A549 (cell line): Measurements from ENCODE around the gene MARCKSL1. TPM values are rescaled to one million over a fixed set of nuclear protein-coding genes. Genes with fewer than 3 reads are reported as not detected.

ENCODE experiments used
- ATAC-seq, 2 experiments: fragments of 200-7000 bp in 1 of 2; fragments of >200 bp in 1 of 2; cut with Nextera tagmentation in 1 of 2; cut with Tn5 transposase in 1 of 2; 3 replicates each; pipeline versions ENCODE4 v1.8.0 to v1.9.1; 2018 to 2020; ENCODE audit warnings: mild to moderate bottlenecking in 1 of 2, moderate library complexity in 1 of 2
- CTCF ChIA-PET: fragments of 300-600 bp; sonication (Branson Sonifier 250); formaldehyde crosslinking; extraction: SDS; loops from one replicate; lab custom pipeline; 2021; ENCODE audit warnings: antibody characterized with exemption, inconsistent platforms; lab: Yijun Ruan, JAX
- POLR2A ChIA-PET: fragments of 350-600 bp; formaldehyde crosslinking; extraction: SDS; loops from one replicate; lab custom pipeline; 2021; ENCODE audit warnings: antibody characterized with exemption, inconsistent platforms; lab: Yijun Ruan, JAX
- DNase-seq, 2 experiments: peaks; one replicate each; pipeline versions ENCODE4 v3.0.0 to v3.0.0-alpha.2; 2011 to 2016; ENCODE audit warnings: low read depth in 1 of 2, low spot score in 1 of 2
- FAIRE-seq: peaks from 2 replicates; lab custom pipeline; 2011; peaks lifted over from hg19 to GRCh38; lab: Jason Lieb, UNC
- H3K27ac ChIP-seq, 2 experiments: fragments of >200 bp; sonication (Bioruptor Twin); formaldehyde crosslinking; 3 replicates each; pipeline ENCODE4 v1.5.1; 2016 to 2017
- H3K4me1 ChIP-seq: fragments of >200 bp; sonication (Bioruptor Twin); formaldehyde crosslinking; 3 replicates; pipeline ENCODE4 v1.6.1; 2016
- H3K4me2 ChIP-seq: fragments of >200 bp; sonication (Bioruptor Twin); formaldehyde crosslinking; 3 replicates; pipeline ENCODE4 v1.6.1; 2016
- H3K4me3 ChIP-seq: fragments of >200 bp; sonication (Bioruptor Twin); formaldehyde crosslinking; 3 replicates; pipeline ENCODE4 v1.5.1; 2016
- H3K9me3 ChIP-seq: fragments of >200 bp; sonication (Bioruptor Twin); formaldehyde crosslinking; 3 replicates; pipeline ENCODE4 v1.6.1; 2016
- CHD2 ChIP-seq: fragments of 150-350 bp; IDR thresholded peaks from 2 replicates; pipeline ENCODE4 v1.6.1; 2014; ENCODE audit warnings: low read length; ENCODE audit not compliant: partially characterized antibody
- CHD4 ChIP-seq: fragments of 200-600 bp; sonication (generic); IDR thresholded peaks from 2 replicates; pipeline ENCODE4 v1.6.1; 2016; ENCODE audit warnings: antibody characterized with exemption, mild to moderate bottlenecking, borderline replicate concordance
- CTCF ChIP-seq: fragments of >200 bp; sonication (Bioruptor Twin); formaldehyde crosslinking; IDR thresholded peaks from 3 replicates; pipeline ENCODE4 v1.5.1; 2016
- EHMT2 ChIP-seq: fragments of 200-600 bp; sonication (generic); IDR thresholded peaks from 2 replicates; pipeline ENCODE4 v1.6.1; 2016; ENCODE audit warnings: antibody characterized with exemption, low read depth, mild to moderate bottlenecking, moderate library complexity
- ELK1 ChIP-seq: fragments of 150-350 bp; IDR thresholded peaks from 2 replicates; pipeline ENCODE4 v1.6.1; 2014; ENCODE audit warnings: low read depth, mild to moderate bottlenecking, low read length
- FOXS1 ChIP-seq: fragments of 250-450 bp; sonication (Bioruptor Pico); IDR thresholded peaks from 2 replicates; pipeline ENCODE4 v1.5.0; 2020; ENCODE audit warnings: mild to moderate bottlenecking, moderate library complexity
- GATA3 ChIP-seq: IDR thresholded peaks from 2 replicates; pipeline ENCODE4 v1.6.1; 2012; ENCODE audit warnings: borderline replicate concordance
- HMGXB4 ChIP-seq: fragments of 250-450 bp; sonication (Bioruptor Pico); IDR thresholded peaks from 2 replicates; pipeline ENCODE4 v1.5.0; 2021; ENCODE audit warnings: mild to moderate bottlenecking, moderate library complexity, borderline replicate concordance
- HOXB5 ChIP-seq: fragments of 250-450 bp; sonication (Bioruptor Pico); IDR thresholded peaks from 2 replicates; pipeline ENCODE4 v1.5.0; 2020; ENCODE audit warnings: mild to moderate bottlenecking, moderate library complexity
- JUNB ChIP-seq: fragments of >200 bp; sonication (Bioruptor Twin); formaldehyde crosslinking; IDR thresholded peaks from 2 replicates; pipeline ENCODE4 v1.6.1; 2016
- KDM5A ChIP-seq: fragments of 200-600 bp; sonication (generic); IDR thresholded peaks from 2 replicates; pipeline ENCODE4 v1.6.1; 2016; ENCODE audit warnings: antibody characterized with exemption, mild to moderate bottlenecking
- MAFK ChIP-seq: fragments of 450-650 bp; IDR thresholded peaks from 2 replicates; pipeline ENCODE4 v1.6.1; 2014; ENCODE audit not compliant: partially characterized antibody
- MAZ ChIP-seq: fragments of 150-350 bp; IDR thresholded peaks from 2 replicates; pipeline ENCODE4 v1.6.1; 2014; ENCODE audit warnings: antibody characterized with exemption, low read depth, low read length, borderline replicate concordance
- NFE2L2 ChIP-seq: fragments of 150-350 bp; conservative IDR thresholded peaks from 2 replicates; pipeline ENCODE4 v1.6.1; 2014; ENCODE audit warnings: low read length
- PBX3 ChIP-seq: IDR thresholded peaks from 2 replicates; pipeline ENCODE4 v1.6.1; 2012
- POLR2AphosphoS2 ChIP-seq: conservative IDR thresholded peaks from 2 replicates; pipeline ENCODE4 v1.6.1; 2012; ENCODE audit warnings: low read length, improper control_type of control experiment, inconsistent platforms
- RAD21 ChIP-seq, 2 experiments: fragments of >200 bp in 1 of 2; sonication (Bioruptor Twin) in 1 of 2; formaldehyde crosslinking in 1 of 2; IDR thresholded peaks in 1 of 2; conservative IDR thresholded peaks in 1 of 2; 2 replicates in 1 of 2; 3 replicates in 1 of 2; pipeline ENCODE4 v1.6.1; 2012 to 2018; ENCODE audit warnings: inconsistent platforms in 1 of 2
- ZC3H11A ChIP-seq: fragments of 450-650 bp; IDR thresholded peaks from 2 replicates; pipeline ENCODE4 v1.6.1; 2014; ENCODE audit warnings: antibody characterized with exemption, mild to moderate bottlenecking
- ZSCAN20 ChIP-seq: fragments of 250-450 bp; sonication (Bioruptor Pico); IDR thresholded peaks from 2 replicates; pipeline ENCODE4 v1.8.0; 2022; ENCODE audit warnings: mild to moderate bottlenecking, moderate library complexity
- WGBS: methylation state at CpG from one replicate; pipeline ENCODE4 v1.1.6; 2017; ENCODE audit errors: missing lambda C conversion rate; 5-methylcytosine and 5-hydroxymethylcytosine counted together
- polyA plus RNA-seq, 4 experiments: library from polyadenylated mRNA; depleted of rRNA in 3 of 4; stranded (reverse); fragments of >200 nt; fragmentation: RNase III in 1 of 4; extraction: RNeasy Plus Mini Kit Qiagen cat#74134 plus additional on column Dnase treatment in 1 of 4; gene quantifications; 2 replicates in 3 of 4; 3 replicates in 1 of 4; pipeline ENCODE4 v1.2.3, GENCODE V29; 2011 to 2017

MARCKSL1 gene
- polyA plus RNA-seq, 2 of the 4 experiments (the other 2 are of a cell fraction), result 62.6 to 73.2 TPM

GRCh38 chr1:32373996-32374592, 38.1 kb upstream of the MARCKSL1 start:
- Histone ChIP-seq H3K4me3 (no peak overlapping the region), H3K4me2 (no peak overlapping the region), H3K9me3 (no peaks in the 10 kb centered on the region), H3K27ac (no peak overlapping the region), H3K4me1 (no peaks in the 10 kb centered on the region)
- ATAC-seq (no peak), DNase-seq (no peak), FAIRE-seq (no peak)
- POLR2A ChIA-PET, result no interaction called here
- TF ChIP-seq KDM5A (no peak), GATA3 (no peak), HOXB5 (CRISPR knock-in tag) (no peak), CTCF (no peak), CHD2 (no peak), ZC3H11A (no peak), JUNB (no peak), EHMT2 (no peak), ZSCAN20 (no peak), CHD4 (no peak), PBX3 (no peak), RAD21 (conservative IDR thresholded peaks at IDR 0.05 in 1 of 2, IDR thresholded peaks at IDR 0.05 in 1 of 2) (no peak), HMGXB4 (CRISPR knock-in tag) (no peak), ELK1 (no peak), NFE2L2 (no peak), FOXS1 (CRISPR knock-in tag) (no peak), MAZ (no peak), MAFK (no peak)
- WGBS, result 58% methylated on average over 1 of the region's 1 CpG
- CTCF ChIA-PET, result no interaction called here

- peak; percentile 48; a peak in 2 of 6 replicates for ATAC-seq
- 96% methylated on average over 5 of the region's 5 CpGs for WGBS
- H3K4me1 ChIP-seq, result no peaks in the 10 kb centered on the region
- no peak for DNase-seq
- CTCF ChIA-PET, result interaction anchor here (1.3 to 1.5 kb wide), 2 partner anchors 13 to 15 kb away, joined by 4 to 5 read pairs; no protein-coding TSS in a partner anchor
- peak in 1 of 2 experiments; percentile 13; a peak in 1 of 5 replicates for TF ChIP-seq RAD21 (conservative IDR thresholded peaks at IDR 0.05 in 1 of 2, IDR thresholded peaks at IDR 0.05 in 1 of 2)
- no peak for TF ChIP-seq POLR2AphosphoS2
- TF ChIP-seq, all 56 proteins: peak for 1
- H3K4me3 ChIP-seq, result no peak overlapping the region
- H3K27ac ChIP-seq, result no peak overlapping the region
- no peak overlapping the region for H3K4me2 ChIP-seq
- no peaks in the 10 kb centered on the region for H3K9me3 ChIP-seq
- POLR2A ChIA-PET, result no interaction called here
- FAIRE-seq, result no peak
These were observed 36.2 kb upstream of the MARCKSL1 start for GRCh38 chr1:32372149-32372756.
